ENCODE results near the gene ZNF366. TPM values are rescaled to one million over a fixed set of nuclear protein-coding genes. Genes with fewer than 3 reads are reported as not detected.

The ZNF366 gene
- total and polyA plus RNA-seq, 10 donors: 0.26 to 19.8 (median 9.4) TPM

GRCh38 chr5:72434056-72434780, 73.0 kb downstream of the ZNF366 start:
- H3K4me3 ChIP-seq: no peak overlapping the region
- no peaks in the 10 kb centered on the region for H3K9me3 ChIP-seq
- H3K27ac ChIP-seq: peak overlapping the region in 4 of 8 donors; percentile 10 to 19 (median 12)
- peaks cover 0 to 21% (median 5%) of the 10 kb centered on the region in 6 donors for H3K4me1 ChIP-seq
- TF ChIP-seq POLR2AphosphoS5 (IDR thresholded peaks at IDR 0.05) (no peak), POLR2A (IDR thresholded peaks at IDR 0.05) (no peak)
- TF ChIP-seq, protein P1, sequence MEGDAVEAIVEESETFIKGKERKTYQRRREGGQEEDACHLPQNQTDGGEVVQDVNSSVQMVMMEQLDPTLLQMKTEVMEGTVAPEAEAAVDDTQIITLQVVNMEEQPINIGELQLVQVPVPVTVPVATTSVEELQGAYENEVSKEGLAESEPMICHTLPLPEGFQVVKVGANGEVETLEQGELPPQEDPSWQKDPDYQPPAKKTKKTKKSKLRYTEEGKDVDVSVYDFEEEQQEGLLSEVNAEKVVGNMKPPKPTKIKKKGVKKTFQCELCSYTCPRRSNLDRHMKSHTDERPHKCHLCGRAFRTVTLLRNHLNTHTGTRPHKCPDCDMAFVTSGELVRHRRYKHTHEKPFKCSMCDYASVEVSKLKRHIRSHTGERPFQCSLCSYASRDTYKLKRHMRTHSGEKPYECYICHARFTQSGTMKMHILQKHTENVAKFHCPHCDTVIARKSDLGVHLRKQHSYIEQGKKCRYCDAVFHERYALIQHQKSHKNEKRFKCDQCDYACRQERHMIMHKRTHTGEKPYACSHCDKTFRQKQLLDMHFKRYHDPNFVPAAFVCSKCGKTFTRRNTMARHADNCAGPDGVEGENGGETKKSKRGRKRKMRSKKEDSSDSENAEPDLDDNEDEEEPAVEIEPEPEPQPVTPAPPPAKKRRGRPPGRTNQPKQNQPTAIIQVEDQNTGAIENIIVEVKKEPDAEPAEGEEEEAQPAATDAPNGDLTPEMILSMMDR (IDR thresholded peaks at IDR 0.05 in 8 of 11, conservative IDR thresholded peaks at IDR 0.05 in 3 of 11): no peak
- no peaks in the 10 kb centered on the region for H3K27me3 ChIP-seq (replicated peaks in 1 of 7)
- 47 to 65% (median 63%) methylated on average over 5 of the region's 5 CpGs for WGBS, 5 donors
- H3K36me3 ChIP-seq: no peaks in the 10 kb centered on the region
- intact Hi-C loops (cut with DNase I; ENCODE audit: low total_unique reads): no loop called here
- no peak for DNase-seq

DNA sequence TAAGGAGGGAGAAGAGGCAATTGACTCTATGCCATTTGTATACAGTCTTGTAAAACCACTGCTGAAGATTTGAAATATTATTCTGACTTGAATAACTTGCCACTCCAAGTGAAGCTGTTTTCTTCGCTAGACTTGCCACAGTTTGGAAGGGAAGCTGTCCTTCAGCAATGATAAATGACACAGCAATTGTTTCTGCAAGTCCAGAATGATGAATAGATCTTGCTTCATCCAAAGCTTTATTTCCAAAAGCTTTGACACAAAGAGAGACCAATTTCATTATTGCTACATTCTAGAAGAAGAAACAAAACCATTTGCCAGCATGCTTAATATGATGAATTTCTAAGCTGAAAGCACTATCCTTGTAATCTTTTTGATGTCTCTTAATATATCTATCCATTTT, 73.7 kb downstream of the ZNF366 start:
- no peaks in the 10 kb centered on the region for H3K27me3 ChIP-seq (replicated peaks in 1 of 7)
- no peaks in the 10 kb centered on the region for H3K9me3 ChIP-seq
- peaks cover 0 to 21% (median 5%) of the 10 kb centered on the region in 6 donors for H3K4me1 ChIP-seq
- TF ChIP-seq POLR2AphosphoS5 (IDR thresholded peaks at IDR 0.05) (no peak), POLR2A (IDR thresholded peaks at IDR 0.05) (no peak)
- TF ChIP-seq, protein P1 (IDR thresholded peaks at IDR 0.05 in 8 of 11, conservative IDR thresholded peaks at IDR 0.05 in 3 of 11): no peak
- peak overlapping the region in 1 of 8 donors; percentile 10 for H3K27ac ChIP-seq
- H3K4me3 ChIP-seq: no peak overlapping the region
- no peak for DNase-seq
- intact Hi-C loops (cut with DNase I; ENCODE audit: low total_unique reads): no loop called here
- H3K36me3 ChIP-seq: no peaks in the 10 kb centered on the region
- 31 to 61% (median 43%) methylated on average over 1 of the region's 1 CpG for WGBS, 5 donors

DNA sequence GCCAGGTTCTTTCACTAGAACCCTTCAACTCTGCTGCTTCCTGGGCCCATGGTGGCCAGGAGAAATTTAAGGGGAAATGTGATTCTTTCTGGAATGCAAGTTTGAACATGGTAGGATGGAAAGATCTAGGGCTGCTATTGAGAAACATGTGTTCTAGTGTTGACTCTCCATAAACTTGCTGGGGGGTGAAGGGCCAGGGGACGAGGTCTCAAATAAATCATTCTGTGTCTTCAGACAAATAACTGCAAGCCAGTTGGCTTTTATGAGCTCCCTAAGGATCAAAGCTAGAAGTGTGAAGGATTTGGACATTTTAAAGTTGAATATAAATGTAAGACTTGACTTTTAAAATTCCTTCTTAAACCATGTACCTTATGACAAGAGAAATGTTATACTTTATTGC, 78.5 kb downstream of the ZNF366 start:
- WGBS, 5 donors: 62 to 90% (median 84%) methylated on average over 1 of the region's 1 CpG
- H3K27ac ChIP-seq: no peak overlapping the region
- no peaks in the 10 kb centered on the region for H3K36me3 ChIP-seq
- H3K4me3 ChIP-seq: no peak overlapping the region
- H3K4me1 ChIP-seq: peaks cover 0 to 15% (median 5%) of the 10 kb centered on the region in 6 donors
- intact Hi-C loops (cut with DNase I; ENCODE audit: low total_unique reads): no loop called here
- H3K9me3 ChIP-seq: no peaks in the 10 kb centered on the region
- no peak for DNase-seq
- no peaks in the 10 kb centered on the region for H3K27me3 ChIP-seq (replicated peaks in 1 of 7)
- TF ChIP-seq, protein P1 (IDR thresholded peaks at IDR 0.05 in 8 of 11, conservative IDR thresholded peaks at IDR 0.05 in 3 of 11): no peak
- TF ChIP-seq POLR2AphosphoS5 (IDR thresholded peaks at IDR 0.05): no peak
- no peak for TF ChIP-seq POLR2A (IDR thresholded peaks at IDR 0.05)
